ENCODE measurements around the gene CST1. TPM values are rescaled to one million over a fixed set of nuclear protein-coding genes. Genes with fewer than 3 reads are reported as not detected.
"Not testable (repeated sequence)": the region's sequence is repeated elsewhere in the genome, so short reads cannot be mapped to it uniquely, and the experiment has no call there.

CST1 gene
- total RNA-seq, 2 experiments from 2014 or later = not detected

DNA sequence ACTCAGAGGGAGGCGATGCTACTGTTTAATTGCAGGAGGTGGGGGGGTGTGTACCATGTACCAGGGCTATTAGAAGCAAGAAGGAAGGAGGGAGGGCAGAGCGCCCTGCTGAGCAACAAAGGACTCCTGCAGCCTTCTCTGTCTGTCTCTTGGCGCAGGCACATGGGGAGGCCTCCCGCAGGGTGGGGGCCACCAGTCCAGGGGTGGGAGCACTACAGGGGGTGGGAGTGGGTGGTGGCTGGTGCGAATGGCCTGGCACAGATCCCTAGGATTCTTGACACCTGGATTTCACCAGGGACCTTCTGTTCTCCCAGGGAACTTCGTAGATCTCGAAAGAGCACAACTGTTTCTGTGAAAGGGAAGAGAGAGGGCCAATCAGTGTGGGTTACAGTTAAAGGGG, 3.2 kb downstream of the CST1 start:
- H3K4me2 ChIP-seq (ENCODE audit: low read length); intact Hi-C loops (cut with micrococcal nuclease; ENCODE audit: unreplicated experiment); H3K27ac ChIP-seq (ENCODE audit: low read depth, low read length, poor library complexity, severe bottlenecking); H3K36me3 ChIP-seq (ENCODE audit: insufficient read depth, low read length); H4K20me1 ChIP-seq (ENCODE audit: insufficient read depth, low read length); H3K9me3 ChIP-seq (ENCODE audit: low read length); H3K4me3 ChIP-seq (ENCODE audit: low read depth, low read length, poor library complexity, severe bottlenecking); H3K4me1 ChIP-seq (ENCODE audit: insufficient read depth, low read length, poor library complexity, severe bottlenecking); H2AFZ ChIP-seq (ENCODE audit: low read length); POLR2A ChIA-PET; H3K79me2 ChIP-seq (ENCODE audit: insufficient read depth, low read depth, low read length); CTCF ChIA-PET (ENCODE audit: unreplicated experiment); H3K9me2 ChIP-seq (ENCODE audit: insufficient read depth, low read length); BruUV-seq (replicated peaks); DNase-seq (ENCODE audit: low spot score): not testable (repeated sequence)

DNA sequence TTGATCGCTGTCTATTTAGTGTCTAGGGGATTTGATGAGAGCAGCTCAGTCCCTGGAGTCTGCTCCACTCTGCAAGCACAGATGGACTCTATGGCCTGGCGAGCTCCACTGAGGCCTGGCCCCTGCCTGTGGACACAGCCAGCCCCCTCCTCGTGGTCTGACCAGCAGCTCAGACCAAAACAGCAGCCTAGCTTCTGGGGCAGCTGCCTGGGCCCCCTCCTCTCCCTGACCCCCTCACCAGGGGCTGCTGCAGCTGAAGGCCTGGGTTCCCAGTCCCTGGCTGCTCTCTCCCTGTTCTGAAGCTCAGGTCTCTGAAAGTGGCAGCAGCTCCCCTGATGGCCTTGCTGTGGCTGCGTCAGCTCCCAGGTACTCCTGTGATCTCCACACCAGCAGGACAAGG, 3.6 kb downstream of the CST1 start:
- DNase-seq (ENCODE audit: low spot score); H3K79me2 ChIP-seq (ENCODE audit: insufficient read depth, low read depth, low read length); intact Hi-C loops (cut with micrococcal nuclease; ENCODE audit: unreplicated experiment); POLR2A ChIA-PET; H3K9me3 ChIP-seq (ENCODE audit: low read length); H4K20me1 ChIP-seq (ENCODE audit: insufficient read depth, low read length); H3K4me1 ChIP-seq (ENCODE audit: insufficient read depth, low read length, poor library complexity, severe bottlenecking); BruUV-seq (replicated peaks); H3K27ac ChIP-seq (ENCODE audit: low read depth, low read length, poor library complexity, severe bottlenecking); H2AFZ ChIP-seq (ENCODE audit: low read length); H3K4me3 ChIP-seq (ENCODE audit: low read depth, low read length, poor library complexity, severe bottlenecking); H3K4me2 ChIP-seq (ENCODE audit: low read length); CTCF ChIA-PET (ENCODE audit: unreplicated experiment); H3K9me2 ChIP-seq (ENCODE audit: insufficient read depth, low read length); H3K36me3 ChIP-seq (ENCODE audit: insufficient read depth, low read length): not testable (repeated sequence)

DNA sequence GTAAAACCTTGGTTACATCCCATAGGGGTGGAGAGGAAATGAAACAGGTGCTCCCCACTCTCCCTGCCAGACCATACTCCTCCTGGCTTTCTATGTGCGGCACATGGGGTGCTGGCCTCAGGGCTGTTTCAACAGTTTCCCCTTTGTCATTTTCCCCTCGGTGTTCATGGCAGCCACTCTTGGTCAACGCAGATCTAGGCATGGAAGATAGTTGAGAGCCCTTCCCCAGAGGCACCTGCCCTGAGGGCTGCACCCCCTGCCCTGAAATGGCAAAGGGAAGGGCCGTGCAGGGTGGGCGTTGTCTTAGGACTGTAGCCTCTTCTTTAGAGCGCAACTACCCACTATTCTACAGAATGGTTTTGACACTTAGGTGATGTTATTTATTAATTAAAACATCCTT, 4.4 kb downstream of the CST1 start:
- ChIA-PET CTCF (ENCODE audit: unreplicated experiment) (no interaction called here), POLR2A (no interaction called here)
- Histone ChIP-seq H3K9me2 (ENCODE audit: insufficient read depth, low read length) (no peaks in the 10 kb centered on the region), H3K4me1 (ENCODE audit: insufficient read depth, low read length, poor library complexity, severe bottlenecking) (no peaks in the 10 kb centered on the region), H3K36me3 (ENCODE audit: insufficient read depth, low read length) (no peaks in the 10 kb centered on the region), H3K9me3 (ENCODE audit: low read length) (no peaks in the 10 kb centered on the region), H3K27ac (ENCODE audit: low read depth, low read length, poor library complexity, severe bottlenecking) (no peak overlapping the region), H3K4me3 (ENCODE audit: low read depth, low read length, poor library complexity, severe bottlenecking) (no peak overlapping the region), H4K20me1 (ENCODE audit: insufficient read depth, low read length) (no peaks in the 10 kb centered on the region), H3K4me2 (ENCODE audit: low read length) (no peak overlapping the region), H2AFZ (ENCODE audit: low read length) (no peak overlapping the region), H3K79me2 (ENCODE audit: insufficient read depth, low read depth, low read length) (no peaks in the 10 kb centered on the region)
- no TSS peak for BruUV-seq (replicated peaks)
- DNase-seq (ENCODE audit: low spot score) = no peak
- intact Hi-C loops (cut with micrococcal nuclease; ENCODE audit: unreplicated experiment) = no loop called here
- TF ChIP-seq, protein P1, sequence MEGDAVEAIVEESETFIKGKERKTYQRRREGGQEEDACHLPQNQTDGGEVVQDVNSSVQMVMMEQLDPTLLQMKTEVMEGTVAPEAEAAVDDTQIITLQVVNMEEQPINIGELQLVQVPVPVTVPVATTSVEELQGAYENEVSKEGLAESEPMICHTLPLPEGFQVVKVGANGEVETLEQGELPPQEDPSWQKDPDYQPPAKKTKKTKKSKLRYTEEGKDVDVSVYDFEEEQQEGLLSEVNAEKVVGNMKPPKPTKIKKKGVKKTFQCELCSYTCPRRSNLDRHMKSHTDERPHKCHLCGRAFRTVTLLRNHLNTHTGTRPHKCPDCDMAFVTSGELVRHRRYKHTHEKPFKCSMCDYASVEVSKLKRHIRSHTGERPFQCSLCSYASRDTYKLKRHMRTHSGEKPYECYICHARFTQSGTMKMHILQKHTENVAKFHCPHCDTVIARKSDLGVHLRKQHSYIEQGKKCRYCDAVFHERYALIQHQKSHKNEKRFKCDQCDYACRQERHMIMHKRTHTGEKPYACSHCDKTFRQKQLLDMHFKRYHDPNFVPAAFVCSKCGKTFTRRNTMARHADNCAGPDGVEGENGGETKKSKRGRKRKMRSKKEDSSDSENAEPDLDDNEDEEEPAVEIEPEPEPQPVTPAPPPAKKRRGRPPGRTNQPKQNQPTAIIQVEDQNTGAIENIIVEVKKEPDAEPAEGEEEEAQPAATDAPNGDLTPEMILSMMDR (conservative IDR thresholded peaks at IDR 0.05; ENCODE audit: low read length) = no peak
- no peak for TF ChIP-seq EZH2phosphoT487 (IDR thresholded peaks at IDR 0.05; ENCODE audit: borderline replicate concordance, low read depth, low read length)

DNA sequence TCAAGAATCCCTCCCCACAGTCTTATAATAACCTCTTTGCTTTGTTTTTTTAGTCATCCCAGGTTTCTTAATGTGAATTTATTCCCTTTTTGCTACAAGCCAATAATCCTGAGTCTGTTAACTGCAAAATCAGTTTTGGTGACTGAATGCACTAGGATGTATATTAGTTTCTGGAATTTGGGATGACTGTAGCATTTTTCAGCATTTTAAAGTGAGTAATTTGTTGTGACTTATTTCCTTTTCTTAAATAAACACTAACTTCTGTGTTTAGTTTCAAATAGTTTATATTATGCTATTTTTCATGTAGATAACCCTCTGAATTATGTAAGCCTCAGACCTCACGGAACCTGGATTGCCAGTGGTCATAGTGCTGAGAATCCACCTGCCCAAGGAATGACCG, 5.5 kb downstream of the CST1 start:
- H3K4me3 ChIP-seq (ENCODE audit: low read depth, low read length, poor library complexity, severe bottlenecking) = no peak overlapping the region
- intact Hi-C loops (cut with micrococcal nuclease; ENCODE audit: unreplicated experiment) = no loop called here
- H3K9me2 ChIP-seq (ENCODE audit: insufficient read depth, low read length) = no peaks in the 10 kb centered on the region
- H3K36me3 ChIP-seq (ENCODE audit: insufficient read depth, low read length) = no peaks in the 10 kb centered on the region
- no peaks in the 10 kb centered on the region for H3K79me2 ChIP-seq (ENCODE audit: insufficient read depth, low read depth, low read length)
- no peaks in the 10 kb centered on the region for H3K4me1 ChIP-seq (ENCODE audit: insufficient read depth, low read length, poor library complexity, severe bottlenecking)
- no peak for DNase-seq (ENCODE audit: low spot score)
- no peak overlapping the region for H3K4me2 ChIP-seq (ENCODE audit: low read length)
- TF ChIP-seq EZH2phosphoT487 (IDR thresholded peaks at IDR 0.05; ENCODE audit: borderline replicate concordance, low read depth, low read length) = no peak
- TF ChIP-seq, protein P1 (conservative IDR thresholded peaks at IDR 0.05; ENCODE audit: low read length) = no peak
- POLR2A ChIA-PET = no interaction called here
- no TSS peak for BruUV-seq (replicated peaks)
- no peaks in the 10 kb centered on the region for H3K9me3 ChIP-seq (ENCODE audit: low read length)
- H4K20me1 ChIP-seq (ENCODE audit: insufficient read depth, low read length) = no peaks in the 10 kb centered on the region
- H2AFZ ChIP-seq (ENCODE audit: low read length) = no peak overlapping the region
- H3K27ac ChIP-seq (ENCODE audit: low read depth, low read length, poor library complexity, severe bottlenecking) = no peak overlapping the region
- CTCF ChIA-PET (ENCODE audit: unreplicated experiment) = no interaction called here
